Limb (tissue), 2 donors: ENCODE data around the gene SLC5A7.

ENCODE experiments used
- DNase-seq, 2 donors: peaks; one replicate each; pipeline ENCODE4 v3.0.0-alpha.2; 2016; ENCODE audit errors: extremely low spot score in 2 of 2

The SLC5A7 gene

GRCh38 chr2:107986278-107987217 is at the start of gene SLC5A7:
SLC5A7 (plus strand) TSS chr2:107986524; CDS start chr2:107988156, 1,632 bp downstream.
- DNase-seq: peak in 1 of 2 donors; percentile 46

DNA sequence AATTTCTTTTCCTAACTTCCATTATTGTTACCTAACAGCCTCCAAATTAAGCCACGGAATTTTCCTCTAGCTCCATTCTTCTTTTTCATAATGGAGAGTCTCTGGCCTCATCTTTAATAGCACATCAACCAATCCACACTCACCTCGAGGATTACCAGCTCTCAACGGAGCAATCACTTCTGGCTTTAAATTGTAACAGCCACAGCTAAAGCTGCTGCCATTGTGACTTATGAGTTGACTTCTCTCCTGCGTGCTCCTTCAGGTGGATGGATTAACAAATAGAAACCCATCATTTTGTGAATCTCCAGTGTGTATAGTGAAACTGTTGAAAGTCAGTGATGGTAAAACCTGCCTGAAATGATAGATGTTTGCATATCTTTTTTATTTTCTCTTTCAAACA is 24.9 kb upstream of the SLC5A7 start:
- no peak for DNase-seq

DNA sequence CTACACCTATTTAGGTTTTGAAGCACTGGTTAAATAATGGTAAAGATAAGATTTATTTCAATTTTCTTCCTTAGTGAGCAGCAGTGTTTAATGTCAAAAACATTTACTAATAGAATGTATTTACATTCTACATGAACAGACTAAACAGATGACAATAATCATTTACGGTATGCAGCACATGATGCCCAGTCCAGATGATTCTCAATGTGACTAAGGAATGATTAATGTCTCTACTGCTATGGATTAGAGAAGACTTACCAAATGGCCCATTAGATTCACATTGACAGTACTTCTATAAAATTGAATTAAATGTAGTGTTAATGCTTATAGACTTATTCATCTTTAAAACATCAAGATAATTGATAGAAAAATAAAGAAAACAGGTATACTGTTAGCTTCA is 22.1 kb upstream of the SLC5A7 start:
- no peak for DNase-seq

GRCh38 chr2:107984707-107985106 is 1.6 kb upstream of the SLC5A7 start:
- no peak for DNase-seq

DNA sequence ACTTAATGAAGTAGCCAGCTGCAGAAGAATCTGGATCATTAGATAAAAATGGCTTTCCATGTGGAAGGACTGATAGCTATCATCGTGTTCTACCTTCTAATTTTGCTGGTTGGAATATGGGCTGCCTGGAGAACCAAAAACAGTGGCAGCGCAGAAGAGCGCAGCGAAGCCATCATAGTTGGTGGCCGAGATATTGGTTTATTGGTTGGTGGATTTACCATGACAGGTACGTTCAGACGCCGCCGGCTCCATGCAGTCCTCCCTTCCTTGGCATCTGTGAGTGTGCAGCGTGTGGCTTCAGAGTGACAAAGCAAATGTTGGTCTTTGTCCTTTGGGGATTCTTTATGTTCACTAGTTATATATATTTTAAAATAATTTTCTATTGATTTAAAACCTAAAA is 1.8 kb downstream of the SLC5A7 start:
- no peak for DNase-seq

DNA sequence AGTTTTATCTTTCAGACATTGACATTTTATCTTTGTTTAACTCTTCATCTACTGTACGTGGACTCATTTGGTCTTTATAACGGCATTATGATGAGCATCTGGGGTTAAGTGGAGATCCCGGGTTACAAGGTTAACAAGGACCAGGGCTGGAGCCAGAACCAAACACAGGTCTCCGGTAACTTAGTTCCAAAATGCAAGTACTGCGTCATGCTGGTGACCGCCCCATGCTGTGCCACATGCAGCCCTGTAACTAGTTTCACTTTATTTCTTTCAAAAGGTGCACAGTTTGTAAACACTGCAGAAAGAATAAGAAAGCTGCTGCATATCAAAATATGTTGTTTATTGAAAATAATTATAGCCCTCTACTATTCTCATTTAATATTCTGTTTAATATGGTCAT is 3.1 kb downstream of the SLC5A7 start:
- DNase-seq: no peak

DNA sequence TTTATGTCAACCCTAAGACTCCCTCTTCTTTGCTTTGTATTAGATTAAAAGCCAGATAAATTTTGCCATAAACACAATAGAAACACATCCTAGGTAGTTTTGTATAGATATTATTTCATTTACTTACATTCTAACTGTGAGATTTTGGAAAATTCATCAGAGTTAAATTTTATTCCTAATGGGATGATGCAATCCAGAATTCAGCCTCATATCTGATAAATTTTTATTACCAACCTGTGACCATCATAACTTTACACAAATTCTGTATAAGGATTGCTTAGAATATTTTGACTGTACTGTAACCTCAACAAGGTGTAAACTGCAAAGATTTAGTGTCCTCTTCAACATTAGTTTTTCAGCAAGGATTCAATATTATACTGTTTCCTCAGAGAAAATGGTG is 4.4 kb downstream of the SLC5A7 start:
- no peak for DNase-seq

DNA sequence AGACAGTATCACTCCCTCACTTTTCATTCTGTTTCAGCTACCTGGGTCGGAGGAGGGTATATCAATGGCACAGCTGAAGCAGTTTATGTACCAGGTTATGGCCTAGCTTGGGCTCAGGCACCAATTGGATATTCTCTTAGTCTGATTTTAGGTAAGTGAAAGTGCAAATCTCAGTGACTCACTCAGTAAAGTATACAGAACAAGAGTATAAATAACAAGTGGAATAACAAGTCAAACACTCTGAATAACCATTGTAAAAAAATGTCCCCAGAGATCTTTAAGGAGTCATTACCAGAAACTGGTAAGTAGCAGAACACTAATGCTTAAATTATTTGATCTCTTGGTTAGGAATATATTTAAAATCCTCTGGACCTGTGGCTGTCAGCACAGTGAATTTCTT is 5.7 kb downstream of the SLC5A7 start:
- DNase-seq: no peak

- DNase-seq: no peak
These were observed 12.8 kb downstream of the SLC5A7 start for GRCh38 chr2:107999158-107999557.

- DNase-seq: no peak
These were observed 24.7 kb downstream of the SLC5A7 start for GRCh38 chr2:108010912-108011591.

DNA sequence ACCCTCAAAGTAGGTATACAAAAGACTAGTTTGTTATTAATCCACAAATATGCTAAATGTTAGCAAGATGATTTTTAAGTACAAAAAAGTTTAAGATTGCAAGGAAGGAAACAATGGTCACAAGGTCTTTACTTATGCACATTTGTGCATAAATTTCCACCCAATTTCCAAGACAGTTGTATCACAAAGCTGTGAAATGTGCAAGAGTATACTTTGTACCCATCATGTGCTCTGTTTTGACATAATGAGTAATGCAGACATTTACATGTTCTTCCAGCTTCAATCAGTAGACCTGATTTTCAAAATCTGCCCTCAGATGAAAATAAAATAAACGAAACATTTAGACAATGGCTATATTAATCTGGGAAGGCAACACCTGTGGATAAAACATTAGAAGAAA is 27.0 kb downstream of the SLC5A7 start:
- no peak for DNase-seq

- DNase-seq: no peak
These were observed 36.3 kb downstream of the SLC5A7 start for GRCh38 chr2:108022628-108023027.

DNA sequence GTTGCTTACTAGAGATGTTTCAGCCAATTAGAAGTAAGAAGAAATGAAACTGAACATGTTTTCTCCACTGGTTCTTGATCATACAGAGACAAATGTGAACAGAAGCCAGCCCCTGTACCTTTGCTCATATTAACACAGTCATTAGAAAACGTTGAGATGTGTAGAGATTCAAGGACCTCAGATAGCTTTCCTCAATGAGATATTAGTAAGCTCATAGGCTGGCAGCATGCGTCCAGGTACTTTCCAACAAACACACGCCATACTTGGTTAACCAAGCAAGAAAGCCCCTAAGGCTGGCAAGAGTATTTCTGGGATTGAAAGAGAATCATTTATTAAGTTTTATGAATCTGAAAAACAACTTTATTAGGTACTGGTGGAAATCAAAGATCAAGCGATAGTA is 37.5 kb downstream of the SLC5A7 start:
- DNase-seq: no peak

- no peak for DNase-seq
These were observed 39.9 kb downstream of the SLC5A7 start for GRCh38 chr2:108026092-108026794.

DNA sequence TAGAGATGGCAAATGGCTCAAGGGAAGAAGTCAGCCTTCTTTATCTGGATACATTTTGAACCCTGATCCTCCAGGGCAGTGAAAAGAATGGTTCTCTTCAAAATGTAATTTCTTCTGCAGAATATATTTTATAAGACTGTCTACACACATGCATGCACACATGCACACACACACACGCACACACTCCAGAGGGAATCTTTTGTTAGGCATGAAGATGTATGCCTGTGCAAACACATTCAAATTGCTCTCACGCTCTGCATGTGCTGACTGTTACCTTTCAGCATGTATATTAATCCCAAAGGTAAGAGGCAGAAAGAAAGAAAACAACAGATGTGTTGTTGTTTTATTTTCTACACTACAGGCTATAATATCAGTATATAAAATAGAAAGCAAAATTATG is 43.2 kb downstream of the SLC5A7 start:
- no peak for DNase-seq

- DNase-seq: no peak
These were observed 43.6 kb downstream of the SLC5A7 start for GRCh38 chr2:108029912-108030311.

DNA sequence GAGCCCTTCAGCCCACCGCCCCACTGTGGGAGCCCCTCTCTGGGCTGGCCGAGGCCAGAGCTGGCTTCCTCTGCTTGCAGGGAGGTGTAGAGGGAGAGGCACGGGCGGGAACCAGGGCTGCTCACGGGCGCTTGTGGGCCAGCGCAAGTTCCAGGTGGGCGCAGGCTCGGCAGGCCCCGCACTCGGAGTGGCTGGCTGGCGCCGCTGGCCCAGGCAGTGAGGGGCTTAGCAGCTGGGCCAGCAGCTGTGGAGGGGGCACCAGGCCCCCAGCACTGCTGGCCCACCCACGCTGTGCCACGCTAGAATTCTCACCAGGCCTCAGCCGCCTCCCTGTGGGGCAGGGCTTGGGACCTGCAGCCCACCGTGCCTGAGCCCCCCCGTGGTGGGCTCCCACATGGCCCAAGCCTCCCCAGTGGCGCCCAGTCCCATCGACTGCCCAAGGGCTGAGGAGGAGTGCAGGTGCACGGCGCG is 45.2 kb downstream of the SLC5A7 start:
- DNase-seq: no peak

DNA sequence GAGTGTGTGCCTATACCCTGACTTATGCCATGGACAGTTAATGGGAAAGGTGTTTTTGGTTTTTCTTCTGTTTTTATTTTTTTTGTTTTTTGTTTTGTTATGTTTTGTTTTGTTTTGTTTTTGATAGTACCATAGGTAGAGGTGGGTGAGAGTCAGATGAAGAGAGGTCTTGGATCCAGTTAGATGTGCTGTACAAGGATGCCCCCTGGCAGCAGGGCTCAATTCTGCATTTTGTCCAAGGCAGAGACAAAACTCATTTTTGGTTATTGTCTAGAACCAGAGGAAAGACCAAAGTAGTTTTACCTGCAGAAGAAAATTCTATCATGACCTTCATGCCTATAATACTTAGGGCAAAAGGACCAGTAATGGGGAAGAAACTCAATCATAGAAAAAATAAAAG is 48.5 kb downstream of the SLC5A7 start:
- DNase-seq: no peak

- DNase-seq: no peak
These were observed 62.4 kb downstream of the SLC5A7 start for GRCh38 chr2:108048752-108049151.

GRCh38 chr2:108058576-108059137 is 72.3 kb downstream of the SLC5A7 start:
- DNase-seq: no peak

DNA sequence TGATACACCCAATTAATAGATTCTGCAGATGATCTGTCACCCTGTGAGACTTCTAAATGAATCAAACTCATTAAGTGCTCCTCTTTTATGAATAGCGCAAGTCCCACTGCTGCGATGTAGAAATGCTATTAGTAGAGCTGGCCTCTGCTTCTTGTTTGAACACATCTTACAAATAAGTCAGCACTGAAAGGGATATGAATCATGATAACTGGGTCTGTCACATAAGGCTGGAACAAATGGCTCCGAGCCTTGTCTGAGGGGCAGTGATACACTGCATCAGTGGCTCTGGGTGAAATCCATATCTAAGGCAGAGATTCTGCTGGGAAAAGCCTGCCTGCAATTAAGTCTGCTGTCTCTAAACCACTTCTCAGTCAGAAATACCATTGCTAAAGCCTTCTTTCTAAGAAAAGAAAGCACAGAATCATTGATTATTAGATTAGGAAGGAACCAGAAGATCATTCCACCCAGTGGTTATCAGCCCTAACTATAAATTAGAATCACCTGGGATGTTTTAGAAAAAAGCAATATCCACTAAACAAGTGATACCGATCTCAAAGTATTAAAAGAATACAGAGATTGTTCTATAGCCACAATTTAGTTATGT is 75.2 kb downstream of the SLC5A7 start:
- DNase-seq: no peak
